HTERT RPE-1 (cell line): ENCODE results near the gene GAGE13.
"Not testable (repeated sequence)": the region's sequence is repeated elsewhere in the genome, so short reads cannot be mapped to it uniquely, and the experiment has no call there.

Experiments
- in situ Hi-C: fragments of 300-500 bp; cut with MboI; formaldehyde crosslinking; loops from 4 replicates; pipeline ENCODE4 v1.14.3; 2020; ENCODE audit warnings: low sequenced_read_pairs

The GAGE13 gene

DNA sequence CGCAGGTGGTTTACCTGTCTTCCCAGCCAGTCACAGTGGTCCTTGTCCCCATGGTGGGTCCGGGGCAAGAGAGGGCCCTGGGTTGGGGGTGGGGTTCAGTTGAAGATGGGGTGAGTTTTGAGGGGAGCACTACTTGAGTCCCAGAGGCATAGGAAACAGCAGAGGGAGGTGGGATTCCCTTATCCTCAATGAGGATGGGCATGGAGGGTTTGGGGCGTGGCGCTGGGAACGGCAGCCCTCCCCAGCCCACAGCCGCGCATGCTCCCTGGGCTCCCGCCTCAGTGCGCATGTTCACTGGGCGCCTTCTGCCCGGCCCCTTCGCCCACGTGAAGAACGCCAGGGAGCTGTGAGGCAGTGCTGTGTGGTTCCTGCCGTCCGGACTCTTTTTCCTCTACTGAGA, at the start of gene GAGE13:
Gene GAGE13 (plus strand): TSS at position 301 of the 400 bp plus-strand sequence. CDS start 1,156 bp downstream, outside the sequence.
- in situ Hi-C loops = not testable (repeated sequence)

- in situ Hi-C loops = no loop called here
Observed at GRCh38 chrX:49282647-49283011, 48.8 kb upstream of the GAGE13 start.

DNA sequence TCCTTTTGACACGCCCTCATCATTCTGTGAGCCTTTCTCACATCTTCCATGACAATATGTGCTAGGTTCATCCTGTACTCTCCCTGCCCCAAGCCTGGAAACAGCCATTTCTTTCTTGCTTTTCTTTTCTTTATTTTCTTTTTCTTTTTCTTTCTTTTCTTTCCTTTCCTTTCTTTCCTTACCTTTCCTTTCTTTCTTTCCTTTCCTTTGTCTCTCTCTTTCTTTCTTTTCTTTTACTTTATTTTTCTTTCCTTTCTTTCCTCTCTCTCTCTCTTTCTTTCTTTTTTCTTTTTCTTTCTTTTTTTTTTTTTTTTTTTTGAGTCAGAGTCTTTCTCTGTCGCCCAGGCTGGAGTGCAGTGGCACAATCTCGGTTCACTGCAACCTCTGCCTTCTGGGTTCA, 47.2 kb upstream of the GAGE13 start:
- in situ Hi-C loops = no loop called here

GRCh38 chrX:49286136-49286535, 45.2 kb upstream of the GAGE13 start:
- in situ Hi-C loops = no loop called here

DNA sequence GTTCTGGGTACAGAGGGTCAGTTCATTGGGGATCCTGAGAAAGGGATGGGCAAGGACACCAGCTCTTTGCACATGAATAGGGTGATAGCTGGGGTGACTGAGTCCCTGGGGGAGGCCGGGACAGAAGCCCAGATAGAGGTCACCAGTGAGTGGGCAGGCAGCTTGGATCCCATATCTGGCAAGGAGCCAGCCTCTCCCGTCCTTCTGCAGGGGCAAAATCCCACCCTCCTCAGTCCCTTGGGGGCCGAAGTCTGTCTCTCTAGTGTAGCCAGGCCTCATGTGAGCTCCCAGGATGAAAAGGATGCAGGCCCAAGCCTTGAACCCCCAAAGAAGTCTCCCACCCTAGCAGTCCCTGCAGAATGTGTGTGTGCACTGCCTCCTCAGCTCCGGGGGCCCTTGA, 44.8 kb upstream of the GAGE13 start:
- in situ Hi-C loops = no loop called here

- in situ Hi-C loops = no loop called here
Observed at GRCh38 chrX:49287665-49288064, 43.7 kb upstream of the GAGE13 start.

DNA sequence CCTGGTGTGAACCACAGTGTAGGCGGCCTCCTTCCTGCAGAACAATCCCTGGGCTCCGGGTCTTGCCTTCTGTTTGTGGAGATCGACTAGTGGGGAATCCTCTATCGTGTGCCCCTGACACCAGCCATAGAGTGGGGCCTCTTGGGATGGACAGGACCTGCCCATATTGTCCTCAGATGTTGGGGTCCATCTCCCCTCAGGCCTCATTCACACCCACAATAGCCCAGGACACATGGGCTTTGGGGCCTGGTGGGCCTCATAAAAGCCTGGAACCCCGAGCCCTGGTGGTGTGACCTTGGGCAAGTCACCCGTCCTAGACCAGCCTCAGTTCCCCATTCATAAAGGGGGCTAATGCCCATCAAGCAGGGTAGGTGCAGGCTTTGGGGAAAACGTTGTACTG, 41.2 kb upstream of the GAGE13 start:
- in situ Hi-C loops = no loop called here

DNA sequence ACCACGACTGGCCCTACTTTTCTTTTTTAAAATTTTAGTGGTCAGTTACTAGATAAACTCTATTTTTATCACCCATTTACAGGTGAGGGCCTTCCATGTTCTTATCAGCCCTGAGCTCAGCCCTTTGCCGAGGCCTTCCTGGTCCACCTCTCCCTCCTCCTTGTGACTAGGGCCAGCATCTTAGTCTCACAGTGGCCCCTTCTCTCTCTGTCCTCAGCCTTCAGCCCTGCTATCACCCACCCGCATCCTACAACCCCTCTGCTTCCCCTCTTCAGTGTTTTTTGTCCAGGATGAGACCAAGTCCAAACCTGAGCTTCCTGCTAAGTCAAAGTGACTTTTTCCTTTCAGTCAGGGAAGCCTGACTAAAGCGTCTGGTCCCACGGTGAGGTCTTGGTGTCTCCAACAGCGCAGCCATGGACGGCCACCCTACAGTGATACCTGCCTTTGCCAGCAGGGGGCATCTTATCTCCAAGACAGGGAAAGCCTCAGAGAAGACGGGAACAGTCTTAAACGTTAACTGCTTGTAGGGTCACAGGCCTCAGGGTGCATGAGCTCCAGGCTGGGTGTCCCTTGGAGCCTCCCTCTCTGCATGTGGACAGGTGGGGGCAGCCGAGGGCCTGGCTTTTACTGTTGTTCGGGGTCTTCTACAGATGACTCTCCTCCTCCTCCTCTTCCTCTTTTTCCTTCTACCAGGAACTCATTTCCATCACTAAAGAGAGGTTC, 39.6 kb upstream of the GAGE13 start:
- in situ Hi-C loops = no loop called here

DNA sequence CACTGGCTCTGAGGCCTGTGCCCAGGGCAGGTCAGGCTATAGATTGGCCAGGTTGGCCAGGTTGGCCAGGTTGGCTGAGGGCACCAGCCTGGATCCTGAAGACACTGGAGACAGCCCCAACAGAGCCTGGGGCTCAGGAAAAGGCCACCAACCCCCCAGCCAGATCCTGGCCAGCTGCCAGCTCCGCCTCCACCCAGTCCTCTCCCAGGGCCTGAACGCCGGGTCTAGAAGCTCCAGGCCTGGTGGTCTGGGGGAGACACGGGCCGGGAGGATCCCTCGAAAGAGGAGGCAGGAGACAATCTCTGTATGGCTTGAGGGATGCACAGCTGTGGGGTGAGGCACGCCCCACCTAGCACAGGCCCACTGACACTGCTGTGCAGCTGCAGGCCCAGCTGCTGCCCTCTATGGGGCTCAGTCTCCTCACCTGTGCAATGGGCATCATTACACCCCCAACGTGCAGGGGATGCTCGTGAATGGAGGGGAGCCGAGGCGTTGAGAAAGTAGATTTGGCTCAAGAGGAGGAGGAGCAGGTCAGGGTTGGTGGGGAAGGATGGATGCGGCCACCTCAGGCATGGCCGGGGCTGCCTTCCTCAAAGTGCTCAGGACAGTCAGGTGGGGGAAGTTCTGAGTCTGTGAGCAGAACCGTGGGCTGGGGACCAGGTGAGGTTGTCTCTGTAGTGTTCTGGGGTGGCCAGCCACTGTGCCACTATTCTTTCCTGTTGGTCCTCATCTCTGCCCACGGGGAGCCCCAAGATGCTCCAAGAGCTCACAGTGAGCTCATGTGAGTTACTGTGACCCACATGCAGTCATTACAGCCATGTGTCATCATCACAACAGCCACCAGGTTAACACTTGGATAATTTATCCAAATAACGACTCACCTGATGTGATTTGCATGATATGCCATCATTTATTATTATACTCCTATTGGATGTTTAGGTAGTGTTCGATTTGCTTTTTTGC, 38.7 kb upstream of the GAGE13 start:
- in situ Hi-C loops = no loop called here

DNA sequence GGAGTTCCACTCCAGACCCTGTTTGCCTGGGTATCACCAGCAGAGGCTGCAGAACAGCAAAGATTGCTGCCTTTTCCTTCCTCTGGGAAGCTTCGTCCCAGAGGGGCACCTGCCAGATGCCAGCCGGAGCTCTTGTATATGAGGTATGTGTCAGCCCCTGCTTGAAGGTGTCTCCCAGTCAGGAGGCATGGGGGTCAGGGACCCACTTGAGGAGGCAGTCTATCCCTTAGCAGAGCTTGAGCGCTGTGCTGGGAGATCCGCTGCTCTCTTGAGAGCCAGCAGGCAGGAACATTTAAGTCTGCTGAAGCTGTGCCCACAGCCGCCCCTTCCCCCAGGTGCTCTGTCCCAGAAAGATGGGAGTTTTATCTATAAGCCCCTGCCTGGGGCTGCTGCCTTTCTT, 32.1 kb upstream of the GAGE13 start:
- in situ Hi-C loops = not testable (repeated sequence)

DNA sequence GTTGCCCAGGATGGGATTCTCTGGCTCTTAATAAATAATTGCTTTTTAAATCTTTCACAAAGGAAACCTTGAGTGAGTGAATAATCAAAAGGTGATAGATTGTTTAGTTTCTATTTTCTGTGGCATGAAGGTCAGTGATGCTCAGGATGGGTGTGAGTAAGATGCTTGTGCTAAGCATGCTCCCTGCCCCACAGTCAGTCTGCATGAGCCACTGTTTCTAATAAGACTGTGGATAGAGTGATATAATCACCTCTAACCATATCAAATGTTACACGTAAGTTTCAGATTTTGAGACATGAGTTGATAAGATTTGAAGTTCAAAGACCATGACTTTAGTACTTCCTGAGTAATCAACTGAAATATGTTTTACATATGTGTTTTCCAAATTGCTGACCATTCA, 30.7 kb upstream of the GAGE13 start:
- in situ Hi-C loops = no loop called here

- in situ Hi-C loops = no loop called here
Observed at GRCh38 chrX:49303346-49303745, 28.0 kb upstream of the GAGE13 start, which contains the start of gene GAGE10. Gene GAGE10 (plus strand): TSS chrX:49303646. CDS start chrX:49304860, 1,214 bp downstream.

DNA sequence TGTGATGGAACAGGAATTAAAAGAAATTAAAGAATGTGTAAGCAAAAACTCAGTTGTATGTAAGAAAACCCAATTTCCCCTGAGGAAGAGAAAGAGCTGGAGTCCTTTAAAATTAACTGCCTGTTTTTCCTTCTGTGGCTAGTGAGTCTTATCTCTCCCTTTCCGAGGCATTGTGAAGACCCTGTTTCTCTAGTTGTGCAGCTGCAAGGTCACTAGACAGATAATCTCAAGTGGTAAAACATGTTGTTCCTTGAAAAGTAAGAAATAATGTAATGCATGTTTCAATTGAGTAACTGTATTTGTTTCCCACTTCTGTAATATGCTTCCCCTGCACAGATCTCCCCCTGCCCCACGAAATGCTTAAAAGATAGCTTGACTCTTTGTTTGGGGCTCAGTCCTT, 23.6 kb upstream of the GAGE13 start:
- in situ Hi-C loops = not testable (repeated sequence)

DNA sequence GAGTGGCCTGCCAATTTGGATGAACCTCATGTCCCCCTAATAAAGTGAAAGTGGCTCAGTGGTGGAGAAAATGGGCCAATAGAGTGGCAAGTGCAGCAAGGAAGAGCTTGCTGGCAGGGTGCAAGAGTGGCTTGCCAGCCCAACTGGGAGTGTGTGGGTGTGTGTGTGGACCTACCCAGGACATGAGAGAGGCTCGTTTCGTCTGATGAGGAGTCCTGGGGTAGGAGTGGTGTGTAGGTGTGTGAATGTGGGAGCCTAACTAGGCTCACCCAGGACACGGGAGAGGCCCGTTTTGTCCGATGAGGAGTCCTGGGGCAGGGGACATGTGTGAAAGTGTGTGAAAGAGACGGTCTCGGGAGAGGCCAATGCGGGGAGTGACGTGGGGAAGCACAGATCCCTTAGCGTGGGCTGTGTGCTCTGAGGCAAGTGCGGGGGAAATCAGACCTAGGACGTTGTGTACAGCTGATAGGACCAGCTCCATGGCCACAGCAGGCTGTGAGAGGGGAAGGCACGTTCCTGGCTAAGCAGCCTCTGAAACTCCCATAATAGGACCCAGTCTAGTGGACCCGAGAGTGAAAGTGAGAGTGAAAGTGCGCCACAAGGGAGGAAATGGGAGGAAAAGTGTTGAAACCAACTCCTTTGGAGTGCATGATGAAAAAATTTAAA, 22.6 kb upstream of the GAGE13 start:
- in situ Hi-C loops = no loop called here

- in situ Hi-C loops = no loop called here
Observed at GRCh38 chrX:49309401-49309981, 21.9 kb upstream of the GAGE13 start.

DNA sequence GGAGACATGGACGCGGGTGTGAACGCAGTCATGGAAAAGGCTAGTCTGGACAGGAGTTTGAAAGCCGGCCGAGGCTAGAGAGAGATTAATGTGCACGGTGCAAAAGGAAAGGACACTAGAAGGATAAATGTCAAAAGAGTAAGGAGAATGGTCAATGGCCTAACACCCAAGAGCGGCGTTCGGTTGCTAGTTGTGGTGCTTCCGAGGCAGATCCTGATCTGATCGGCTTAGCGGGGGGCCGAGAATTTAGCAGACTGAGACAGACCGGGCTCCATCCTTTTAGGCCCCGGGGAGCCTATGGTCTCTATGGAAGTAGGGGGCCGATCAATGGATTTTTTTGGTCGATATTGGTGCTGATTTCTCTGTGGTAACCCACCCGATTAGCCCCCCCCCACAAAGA, 21.0 kb upstream of the GAGE13 start:
- in situ Hi-C loops = no loop called here

- in situ Hi-C loops = no loop called here
Observed at GRCh38 chrX:49312176-49312575, 19.2 kb upstream of the GAGE13 start.

DNA sequence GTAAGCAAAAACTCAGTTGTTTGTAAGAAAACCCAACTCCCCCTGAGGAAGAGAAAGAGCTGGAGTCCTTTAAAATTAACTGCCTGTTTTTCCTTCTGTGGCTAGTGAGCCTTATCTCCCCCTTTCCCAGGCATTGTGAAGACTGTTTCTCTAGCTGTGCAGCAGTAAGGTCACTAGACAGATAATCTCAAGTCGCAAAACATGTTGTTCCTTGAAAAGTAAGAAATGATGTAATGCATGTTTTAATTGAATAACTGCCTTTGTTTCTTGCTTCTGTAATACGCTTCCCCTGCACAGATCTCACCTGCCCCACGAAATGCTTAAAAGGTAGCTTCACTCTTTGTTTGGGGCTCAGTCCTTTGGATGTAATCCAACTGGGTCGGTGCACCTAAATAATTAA, 15.3 kb upstream of the GAGE13 start:
- in situ Hi-C loops = no loop called here

- in situ Hi-C loops = not testable (repeated sequence)
Observed at GRCh38 chrX:49321737-49322136, 9.6 kb upstream of the GAGE13 start, which contains the start of gene GAGE12J. Gene GAGE12J (plus strand): TSS chrX:49322037. CDS start chrX:49323194, 1,157 bp downstream.

DNA sequence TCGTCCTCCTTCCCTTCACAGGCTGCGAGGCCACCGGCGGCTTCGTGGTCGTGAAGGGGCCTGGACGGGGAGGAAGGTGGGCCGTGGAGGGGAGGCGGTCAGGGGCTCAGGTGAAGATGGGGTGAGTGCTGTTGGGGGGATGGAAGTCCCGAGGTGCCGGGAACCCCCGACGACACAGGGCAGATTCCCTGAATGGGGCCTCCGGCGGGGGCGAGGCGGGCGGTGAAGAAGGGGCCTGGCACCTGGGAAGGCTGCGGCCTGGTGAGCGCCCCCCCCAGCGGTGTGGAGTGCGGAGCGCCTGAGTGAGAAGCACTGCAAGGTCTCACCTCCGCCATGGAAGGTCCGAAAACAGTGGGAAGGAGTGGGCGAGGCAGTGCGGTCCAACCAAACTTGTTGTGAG, 9.1 kb upstream of the GAGE13 start:
- in situ Hi-C loops = not testable (repeated sequence)

GRCh38 chrX:49323735-49324134, 7.6 kb upstream of the GAGE13 start:
- in situ Hi-C loops = not testable (repeated sequence)
